Neural cell (in vitro differentiated cells): ENCODE data around the gene TSPAN9. TPM values are rescaled to one million over a fixed set of nuclear protein-coding genes. Genes with fewer than 3 reads are reported as not detected.

Source experiments
- H2AFZ ChIP-seq: fragments of 200-600, 300-800 bp; sonication (generic), shearing (Covaris generic); 2 replicates; pipeline ENCODE4 v1.6.0; 2014; ENCODE audit warnings: low read depth, mild to moderate bottlenecking, antibody characterized with exemption, low read length, moderate library complexity
- H3F3A ChIP-seq: fragments of 200-600 bp; shearing (Covaris generic); 2 replicates; pipeline ENCODE4 v1.6.1; 2016; ENCODE audit warnings: mild to moderate bottlenecking, moderate library complexity, mixed read lengths, antibody characterized with exemption, low read length; ENCODE audit not compliant: insufficient read depth, poor library complexity, severe bottlenecking
- H3K27ac ChIP-seq: fragments of 200-600, 300-800 bp; sonication (generic), shearing (Covaris generic); 2 replicates; pipeline ENCODE4 v1.5.1; 2014; ENCODE audit warnings: mild to moderate bottlenecking, low read length, moderate library complexity
- H3K27me3 ChIP-seq: fragments of 300-800, 200-600 bp; sonication (generic), shearing (Covaris generic); 2 replicates; pipeline ENCODE4 v1.6.0; 2014; ENCODE audit warnings: mild to moderate bottlenecking, low read depth, low read length, moderate library complexity; ENCODE audit not compliant: insufficient read depth
- H3K36me3 ChIP-seq: fragments of 300-800, 200-600 bp; sonication (generic), shearing (Covaris generic); 2 replicates; pipeline ENCODE4 v1.5.1; 2014; ENCODE audit warnings: mild to moderate bottlenecking, antibody characterized with exemption, low read length, moderate library complexity; ENCODE audit not compliant: insufficient read depth
- H3K4me2 ChIP-seq: fragments of 300-800, 200-600 bp; sonication (generic), shearing (Covaris generic); 2 replicates; pipeline ENCODE4 v1.6.0; 2014; ENCODE audit warnings: mild to moderate bottlenecking, low read length
- H3K4me3 ChIP-seq: fragments of 300-800, 200-600 bp; sonication (generic), shearing (Covaris generic); 2 replicates; pipeline ENCODE4 v1.5.1; 2014; ENCODE audit warnings: mild to moderate bottlenecking, low read length, moderate library complexity
- H3K79me2 ChIP-seq: fragments of 200-600 bp; shearing (Covaris generic); replicated peaks from 2 replicates; pipeline ENCODE4 v1.6.0; 2014; ENCODE audit warnings: mild to moderate bottlenecking, low read length, moderate library complexity; ENCODE audit not compliant: insufficient read depth
- H3K9ac ChIP-seq: fragments of 300-800, 200-600 bp; sonication (generic), shearing (Covaris generic); 2 replicates; pipeline ENCODE4 v1.6.1; 2016; ENCODE audit warnings: mild to moderate bottlenecking, low read length, mixed read lengths
- H3K9me2 ChIP-seq: fragments of 200-600 bp; shearing (Covaris generic); 2 replicates; pipeline ENCODE4 v1.6.1; 2016; ENCODE audit warnings: mild to moderate bottlenecking, low read length, mixed read lengths; ENCODE audit not compliant: insufficient read depth
- H3K9me3 ChIP-seq: fragments of 200-600, 300-800 bp; sonication (generic), shearing (Covaris generic); 2 replicates; pipeline ENCODE4 v1.6.1; 2016; ENCODE audit warnings: mild to moderate bottlenecking, mixed run types, low read length, moderate library complexity, mixed read lengths
- H4K20me1 ChIP-seq: fragments of 200-600 bp; shearing (Covaris generic); 2 replicates; pipeline ENCODE4 v1.6.1; 2016; ENCODE audit warnings: mild to moderate bottlenecking, mixed run types; ENCODE audit not compliant: insufficient read depth
- EP300 ChIP-seq: fragments of 450-650 bp; conservative IDR thresholded peaks from 2 replicates; pipeline ENCODE4 v1.6.1; 2014; ENCODE audit warnings: antibody characterized with exemption, mild to moderate bottlenecking, moderate library complexity; ENCODE audit not compliant: poor library complexity, severe bottlenecking
- EZH2 ChIP-seq: fragments of 200-600, 300-800 bp; shearing (Covaris generic), sonication (generic); IDR thresholded peaks from 2 replicates; pipeline ENCODE4 v1.6.1; 2014; ENCODE audit warnings: antibody characterized with exemption, low read length, borderline replicate concordance, mild to moderate bottlenecking; ENCODE audit not compliant: insufficient read depth, poor library complexity, severe bottlenecking
- MXI1 ChIP-seq: fragments of 450-650 bp; conservative IDR thresholded peaks from 2 replicates; pipeline ENCODE4 v1.6.1; 2014; ENCODE audit warnings: antibody characterized with exemption, mild to moderate bottlenecking; ENCODE audit not compliant: poor library complexity, severe bottlenecking
- POLR2AphosphoS5 ChIP-seq: IDR thresholded peaks from 2 replicates; pipeline ENCODE4 v1.6.1; 2012
- RAD21 ChIP-seq: fragments of 450-650 bp; conservative IDR thresholded peaks from 2 replicates; pipeline ENCODE4 v1.6.1; 2014; ENCODE audit warnings: antibody characterized with exemption, mild to moderate bottlenecking, moderate library complexity
- SMC3 ChIP-seq: fragments of 450-650 bp; conservative IDR thresholded peaks from 2 replicates; pipeline ENCODE4 v1.6.1; 2014; ENCODE audit warnings: antibody characterized with exemption, mild to moderate bottlenecking, moderate library complexity; ENCODE audit not compliant: poor library complexity
- TAF1 ChIP-seq: IDR thresholded peaks from 2 replicates; pipeline ENCODE4 v1.6.1; 2012; ENCODE audit warnings: low read depth
- polyA plus RNA-seq: library from polyadenylated mRNA; depleted of rRNA; stranded (reverse); fragments of >200 nt; gene quantifications from 2 replicates; pipeline ENCODE4 v1.2.3, GENCODE V29; 2014
- TF ChIP-seq, protein P1 (sequence below): fragments of 450-650 bp; IDR thresholded peaks from 2 replicates; pipeline ENCODE4 v1.5.1; 2014; ENCODE audit warnings: antibody characterized with exemption, mild to moderate bottlenecking, moderate library complexity; ENCODE audit not compliant: poor library complexity, severe bottlenecking
- TF ChIP-seq, protein P2 (sequence below): IDR thresholded peaks from 2 replicates; pipeline ENCODE4 v1.6.1; 2012; ENCODE audit warnings: borderline replicate concordance

The TSPAN9 gene
- polyA plus RNA-seq, 1 donor from 2014 or later = 11.9 TPM

- TF ChIP-seq SMC3 (no peak), EP300 (no peak), POLR2AphosphoS5 (no peak), EZH2 (no peak), MXI1 (no peak), RAD21 (no peak), TAF1 (no peak)
- TF ChIP-seq, protein P1, sequence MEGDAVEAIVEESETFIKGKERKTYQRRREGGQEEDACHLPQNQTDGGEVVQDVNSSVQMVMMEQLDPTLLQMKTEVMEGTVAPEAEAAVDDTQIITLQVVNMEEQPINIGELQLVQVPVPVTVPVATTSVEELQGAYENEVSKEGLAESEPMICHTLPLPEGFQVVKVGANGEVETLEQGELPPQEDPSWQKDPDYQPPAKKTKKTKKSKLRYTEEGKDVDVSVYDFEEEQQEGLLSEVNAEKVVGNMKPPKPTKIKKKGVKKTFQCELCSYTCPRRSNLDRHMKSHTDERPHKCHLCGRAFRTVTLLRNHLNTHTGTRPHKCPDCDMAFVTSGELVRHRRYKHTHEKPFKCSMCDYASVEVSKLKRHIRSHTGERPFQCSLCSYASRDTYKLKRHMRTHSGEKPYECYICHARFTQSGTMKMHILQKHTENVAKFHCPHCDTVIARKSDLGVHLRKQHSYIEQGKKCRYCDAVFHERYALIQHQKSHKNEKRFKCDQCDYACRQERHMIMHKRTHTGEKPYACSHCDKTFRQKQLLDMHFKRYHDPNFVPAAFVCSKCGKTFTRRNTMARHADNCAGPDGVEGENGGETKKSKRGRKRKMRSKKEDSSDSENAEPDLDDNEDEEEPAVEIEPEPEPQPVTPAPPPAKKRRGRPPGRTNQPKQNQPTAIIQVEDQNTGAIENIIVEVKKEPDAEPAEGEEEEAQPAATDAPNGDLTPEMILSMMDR = no peak
- TF ChIP-seq, protein P2, sequence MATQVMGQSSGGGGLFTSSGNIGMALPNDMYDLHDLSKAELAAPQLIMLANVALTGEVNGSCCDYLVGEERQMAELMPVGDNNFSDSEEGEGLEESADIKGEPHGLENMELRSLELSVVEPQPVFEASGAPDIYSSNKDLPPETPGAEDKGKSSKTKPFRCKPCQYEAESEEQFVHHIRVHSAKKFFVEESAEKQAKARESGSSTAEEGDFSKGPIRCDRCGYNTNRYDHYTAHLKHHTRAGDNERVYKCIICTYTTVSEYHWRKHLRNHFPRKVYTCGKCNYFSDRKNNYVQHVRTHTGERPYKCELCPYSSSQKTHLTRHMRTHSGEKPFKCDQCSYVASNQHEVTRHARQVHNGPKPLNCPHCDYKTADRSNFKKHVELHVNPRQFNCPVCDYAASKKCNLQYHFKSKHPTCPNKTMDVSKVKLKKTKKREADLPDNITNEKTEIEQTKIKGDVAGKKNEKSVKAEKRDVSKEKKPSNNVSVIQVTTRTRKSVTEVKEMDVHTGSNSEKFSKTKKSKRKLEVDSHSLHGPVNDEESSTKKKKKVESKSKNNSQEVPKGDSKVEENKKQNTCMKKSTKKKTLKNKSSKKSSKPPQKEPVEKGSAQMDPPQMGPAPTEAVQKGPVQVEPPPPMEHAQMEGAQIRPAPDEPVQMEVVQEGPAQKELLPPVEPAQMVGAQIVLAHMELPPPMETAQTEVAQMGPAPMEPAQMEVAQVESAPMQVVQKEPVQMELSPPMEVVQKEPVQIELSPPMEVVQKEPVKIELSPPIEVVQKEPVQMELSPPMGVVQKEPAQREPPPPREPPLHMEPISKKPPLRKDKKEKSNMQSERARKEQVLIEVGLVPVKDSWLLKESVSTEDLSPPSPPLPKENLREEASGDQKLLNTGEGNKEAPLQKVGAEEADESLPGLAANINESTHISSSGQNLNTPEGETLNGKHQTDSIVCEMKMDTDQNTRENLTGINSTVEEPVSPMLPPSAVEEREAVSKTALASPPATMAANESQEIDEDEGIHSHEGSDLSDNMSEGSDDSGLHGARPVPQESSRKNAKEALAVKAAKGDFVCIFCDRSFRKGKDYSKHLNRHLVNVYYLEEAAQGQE = no peak
- H3K4me2 ChIP-seq = no peak overlapping the region
Measured at GRCh38 chr12:3030821-3031429, 46.3 kb upstream of the TSPAN9 start.

DNA sequence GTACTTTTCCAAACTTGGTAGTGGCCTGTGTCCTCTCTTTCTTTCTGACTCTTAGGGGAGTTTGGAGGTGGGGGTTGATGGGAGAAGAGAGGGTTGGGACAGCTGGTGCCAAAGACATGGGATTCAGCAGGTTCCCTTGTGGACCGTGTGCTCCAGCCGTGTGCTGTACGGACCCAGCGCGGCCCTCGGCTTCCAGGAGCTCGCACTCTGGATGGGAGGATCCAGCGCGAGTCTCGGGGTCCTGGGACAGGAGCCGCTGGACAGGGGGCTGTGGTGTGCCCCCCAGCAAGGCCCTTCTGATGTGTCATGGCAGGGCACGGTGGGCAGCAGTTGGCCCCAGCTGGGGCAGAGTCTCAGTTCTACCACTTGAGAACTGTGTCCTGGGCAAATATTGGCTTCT is 45.0 kb upstream of the TSPAN9 start:
- H3K27ac ChIP-seq = no peak overlapping the region
- H3K9ac ChIP-seq = no peak overlapping the region
- no peaks in the 10 kb centered on the region for H3K36me3 ChIP-seq
- H3K4me2 ChIP-seq = no peak overlapping the region
- no peaks in the 10 kb centered on the region for H3K79me2 ChIP-seq
- H3K9me3 ChIP-seq = no peaks in the 10 kb centered on the region
- H3K27me3 ChIP-seq = no peaks in the 10 kb centered on the region
- H3F3A ChIP-seq = no peaks in the 10 kb centered on the region
- no peaks in the 10 kb centered on the region for H4K20me1 ChIP-seq
- H3K9me2 ChIP-seq = no peaks in the 10 kb centered on the region
- no peak for TF ChIP-seq TAF1
- TF ChIP-seq MXI1 = no peak
- no peak for TF ChIP-seq EZH2
- TF ChIP-seq, protein P1 = no peak
- TF ChIP-seq EP300 = no peak
- no peak for TF ChIP-seq RAD21
- no peak for TF ChIP-seq SMC3
- TF ChIP-seq, protein P2 = no peak
- TF ChIP-seq POLR2AphosphoS5 = no peak
- no peak overlapping the region for H3K4me3 ChIP-seq
- H2AFZ ChIP-seq = no peak overlapping the region

More at GRCh38 chr12:3030821-3031429, 46.3 kb upstream of the TSPAN9 start:
- H3K9me2 ChIP-seq = no peaks in the 10 kb centered on the region
- H2AFZ ChIP-seq = no peak overlapping the region
- H4K20me1 ChIP-seq = no peaks in the 10 kb centered on the region
- no peak overlapping the region for H3K9ac ChIP-seq
- no peaks in the 10 kb centered on the region for H3K9me3 ChIP-seq
- H3K27me3 ChIP-seq = no peaks in the 10 kb centered on the region
- no peaks in the 10 kb centered on the region for H3F3A ChIP-seq
- H3K27ac ChIP-seq = no peak overlapping the region
- H3K79me2 ChIP-seq = no peaks in the 10 kb centered on the region
- no peak overlapping the region for H3K4me3 ChIP-seq
- no peaks in the 10 kb centered on the region for H3K36me3 ChIP-seq
